BJ (cell line): ENCODE measurements around the gene MKNK1. TPM values are rescaled to one million over a fixed set of nuclear protein-coding genes. Genes with fewer than 3 reads are reported as not detected.

Experiments used
- CTCF ChIA-PET: fragments of 350-600 bp; formaldehyde crosslinking; extraction: SDS; loops from one replicate; lab custom pipeline; 2021; ENCODE audit warnings: antibody characterized with exemption, inconsistent platforms; lab: Yijun Ruan, JAX
- POLR2A ChIA-PET: fragments of 300-600 bp; sonication (Branson Sonifier 250); formaldehyde crosslinking; extraction: SDS; loops from one replicate; lab custom pipeline; 2021; ENCODE audit warnings: antibody characterized with exemption; lab: Charles Lee
- DNase-seq: peaks from one replicate; pipeline ENCODE4 v3.0.0-alpha.2; 2011; ENCODE audit warnings: low read depth
- H3K27me3 ChIP-seq: 2 replicates; pipeline ENCODE4 v1.6.0; 2011; ENCODE audit warnings: low read length; ENCODE audit not compliant: control insufficient read depth, insufficient read depth
- H3K36me3 ChIP-seq: 2 replicates; pipeline ENCODE4 v1.5.1; 2011; ENCODE audit warnings: low read length; ENCODE audit not compliant: control insufficient read depth, insufficient read depth
- H3K4me3 ChIP-seq: 2 replicates; pipeline ENCODE4 v1.5.1; 2011; ENCODE audit warnings: low read depth, mild to moderate bottlenecking, control low read depth, low read length
- polyA plus RNA-seq: library from polyadenylated mRNA; depleted of rRNA; stranded (reverse); fragments of >200 nt; gene quantifications from 2 replicates; pipeline ENCODE4 v1.2.3, GENCODE V29; 2011
- TF ChIP-seq, protein P1 (sequence below): IDR thresholded peaks from 2 replicates; pipeline ENCODE4 v1.5.1; 2011; ENCODE audit warnings: low read depth, mild to moderate bottlenecking, control low read depth, inconsistent platforms, low read length, moderate library complexity; ENCODE audit not compliant: insufficient read depth

MKNK1 gene
- polyA plus RNA-seq, 1 experiment = 30.1 TPM

DNA sequence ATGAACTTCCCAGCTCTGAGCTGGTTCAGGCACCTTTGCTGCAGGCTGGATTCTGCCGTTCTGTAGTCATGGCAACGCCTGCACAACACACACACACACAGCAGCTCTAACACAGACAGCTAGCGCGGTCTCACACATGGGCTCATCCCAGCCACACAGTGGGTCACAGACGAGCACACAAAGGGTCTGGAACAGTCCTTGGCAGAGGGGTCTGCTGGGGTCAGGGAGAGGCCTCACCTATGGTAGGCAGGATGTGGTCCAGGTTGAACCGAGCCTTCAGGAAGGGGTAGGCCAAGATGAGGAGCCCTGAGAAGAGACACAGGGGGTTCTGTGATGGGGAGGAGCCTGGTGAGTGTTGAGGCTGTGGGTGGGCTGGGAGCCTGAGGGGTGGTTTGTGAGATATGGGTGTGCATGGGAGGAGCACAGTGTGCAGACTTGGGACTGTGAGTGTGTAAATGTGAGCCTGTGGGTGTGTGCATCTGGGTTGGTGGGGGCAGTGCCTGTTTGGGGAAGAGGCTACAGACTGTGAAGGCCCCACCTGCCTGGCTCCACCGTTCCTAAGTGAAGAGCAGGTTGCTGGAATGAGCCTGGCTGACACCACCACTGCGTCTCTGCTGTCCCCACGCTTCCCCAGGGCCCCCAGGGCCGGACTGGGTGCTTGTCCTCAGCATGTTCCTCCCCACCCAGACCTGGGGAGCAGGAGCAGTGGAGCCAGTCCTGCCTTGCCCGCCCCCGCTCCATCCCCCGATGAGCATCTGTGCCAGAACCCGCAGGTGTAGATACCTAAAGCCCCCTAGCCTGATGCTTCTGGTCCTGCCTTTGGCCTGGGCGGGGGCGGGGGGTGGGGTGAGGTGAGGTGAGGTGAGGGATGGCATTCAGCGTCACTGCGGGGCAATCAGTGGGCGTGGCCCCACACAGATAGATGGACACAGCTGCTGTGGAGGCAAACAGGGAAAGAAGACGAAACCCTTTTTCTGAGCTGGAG, 54.1 kb downstream of the MKNK1 start:
- H3K27me3 ChIP-seq = peaks cover 16% of the 10 kb centered on the region
- DNase-seq = no peak
- ChIA-PET POLR2A (no interaction called here), CTCF (interaction anchor here (0.8 to 4.1 kb wide), 8 partner anchors 11 to 108 kb away, joined by 3 to 26 read pairs (median 8); a partner anchor contains a TSS)
- no peak overlapping the region for H3K4me3 ChIP-seq
- no peaks in the 10 kb centered on the region for H3K36me3 ChIP-seq
- TF ChIP-seq, protein P1, sequence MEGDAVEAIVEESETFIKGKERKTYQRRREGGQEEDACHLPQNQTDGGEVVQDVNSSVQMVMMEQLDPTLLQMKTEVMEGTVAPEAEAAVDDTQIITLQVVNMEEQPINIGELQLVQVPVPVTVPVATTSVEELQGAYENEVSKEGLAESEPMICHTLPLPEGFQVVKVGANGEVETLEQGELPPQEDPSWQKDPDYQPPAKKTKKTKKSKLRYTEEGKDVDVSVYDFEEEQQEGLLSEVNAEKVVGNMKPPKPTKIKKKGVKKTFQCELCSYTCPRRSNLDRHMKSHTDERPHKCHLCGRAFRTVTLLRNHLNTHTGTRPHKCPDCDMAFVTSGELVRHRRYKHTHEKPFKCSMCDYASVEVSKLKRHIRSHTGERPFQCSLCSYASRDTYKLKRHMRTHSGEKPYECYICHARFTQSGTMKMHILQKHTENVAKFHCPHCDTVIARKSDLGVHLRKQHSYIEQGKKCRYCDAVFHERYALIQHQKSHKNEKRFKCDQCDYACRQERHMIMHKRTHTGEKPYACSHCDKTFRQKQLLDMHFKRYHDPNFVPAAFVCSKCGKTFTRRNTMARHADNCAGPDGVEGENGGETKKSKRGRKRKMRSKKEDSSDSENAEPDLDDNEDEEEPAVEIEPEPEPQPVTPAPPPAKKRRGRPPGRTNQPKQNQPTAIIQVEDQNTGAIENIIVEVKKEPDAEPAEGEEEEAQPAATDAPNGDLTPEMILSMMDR = no peak

DNA sequence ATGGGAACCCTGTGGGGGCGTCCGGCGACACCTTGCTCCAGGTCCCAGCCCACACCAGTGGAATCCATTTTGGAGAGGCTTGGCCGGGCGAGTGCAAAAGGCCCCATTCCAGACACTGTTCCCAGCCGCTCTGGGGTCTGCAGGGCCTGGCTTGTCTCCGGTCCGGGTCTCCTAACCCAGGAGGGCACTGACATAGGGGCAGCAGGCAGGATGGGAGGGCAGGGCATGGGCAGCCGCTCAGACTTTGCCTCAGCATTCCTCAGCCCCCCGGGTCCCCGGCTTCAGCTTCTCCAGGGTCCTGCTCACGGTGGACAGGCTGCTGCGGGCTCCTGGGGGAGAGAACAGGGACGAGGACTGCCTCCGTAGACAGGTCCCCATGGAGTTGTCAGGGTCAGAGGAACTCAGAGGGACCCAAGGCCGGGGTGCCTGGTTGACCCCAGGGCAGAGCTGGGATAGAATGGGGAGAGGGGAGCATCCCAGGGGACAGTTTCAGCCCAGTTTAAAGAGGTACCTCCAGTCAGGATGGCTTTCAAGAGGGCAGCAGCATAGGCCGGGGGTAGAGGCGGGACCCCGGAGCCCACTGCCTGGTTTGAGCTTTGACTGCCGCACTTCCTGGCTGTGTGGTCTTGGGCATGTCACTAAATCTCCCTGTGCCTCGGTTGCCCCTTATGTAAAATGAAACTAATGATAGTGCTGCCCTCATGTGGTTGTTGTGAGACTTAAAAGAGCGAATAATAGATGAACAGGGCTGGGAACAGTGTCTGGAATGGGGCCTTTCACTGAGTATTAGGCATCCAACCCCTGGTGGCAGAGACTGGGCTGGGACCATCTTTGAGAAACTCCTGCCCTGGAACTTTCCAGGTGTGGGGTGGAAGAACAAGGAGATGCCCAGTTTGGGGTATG, 56.3 kb downstream of the MKNK1 start:
- Histone ChIP-seq H3K4me3 (no peak overlapping the region), H3K36me3 (no peaks in the 10 kb centered on the region), H3K27me3 (peaks cover 32% of the 10 kb centered on the region)
- CTCF ChIA-PET = interaction anchor here (0.6 to 5.2 kb wide), 25 partner anchors 8 to 144 kb away, joined by 3 to 29 read pairs (median 5); partner anchors contain the start of gene MKNK1
- POLR2A ChIA-PET = interaction anchor here (0.5 kb wide), 1 partner anchor 150 kb away, joined by 5 read pairs; no protein-coding TSS in a partner anchor
- TF ChIP-seq, protein P1 = peak; percentile 53
- no peak for DNase-seq

DNA sequence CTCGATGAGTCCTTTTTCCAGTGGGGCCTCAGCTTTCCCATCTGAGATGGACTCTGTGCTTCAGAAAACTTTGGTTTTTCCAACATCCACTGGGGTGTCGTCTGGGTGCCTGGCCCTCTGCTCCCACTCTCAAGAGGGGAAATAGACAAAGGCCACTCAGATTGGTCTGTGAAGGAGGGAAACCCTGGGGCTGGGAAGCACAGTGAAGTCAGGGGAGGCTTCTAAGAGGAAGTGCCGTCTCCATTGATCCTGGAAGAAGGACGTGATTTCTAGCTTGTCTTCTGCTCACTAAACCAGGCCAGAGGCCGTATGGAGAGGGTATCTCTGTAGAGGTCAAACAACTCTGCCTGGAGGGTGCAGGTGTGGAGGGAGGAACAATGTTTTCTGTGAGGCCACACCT, 57.9 kb downstream of the MKNK1 start:
- Histone ChIP-seq H3K27me3 (peaks cover 33% of the 10 kb centered on the region), H3K4me3 (no peak overlapping the region), H3K36me3 (no peaks in the 10 kb centered on the region)
- DNase-seq = no peak
- ChIA-PET POLR2A (no interaction called here), CTCF (interaction anchor here (1.7 to 5.2 kb wide), 6 partner anchors 7 to 99 kb away, joined by 5 to 29 read pairs (median 18); a partner anchor contains a TSS)
- TF ChIP-seq, protein P1 = no peak

DNA sequence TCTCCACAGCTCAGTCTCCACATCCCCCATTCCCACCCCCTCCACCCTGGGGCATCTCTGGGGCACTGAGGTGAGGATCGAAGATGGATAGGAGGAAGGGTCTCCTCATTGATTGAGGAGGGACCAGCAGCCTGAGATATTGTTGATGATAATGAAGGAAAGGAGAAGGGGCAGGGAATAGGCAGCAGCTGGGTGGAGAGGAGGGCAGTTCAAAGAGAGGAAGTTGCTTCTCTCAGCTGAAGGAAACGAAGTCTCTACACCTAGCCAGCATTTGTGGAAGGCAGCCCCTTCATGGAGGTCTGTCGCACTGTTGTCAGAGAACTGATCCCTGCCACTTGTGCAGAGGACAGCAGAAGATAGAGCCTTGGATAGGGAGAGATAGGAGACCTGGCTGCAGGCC, 58.3 kb downstream of the MKNK1 start:
- H3K36me3 ChIP-seq = no peaks in the 10 kb centered on the region
- TF ChIP-seq, protein P1 = no peak
- no peak overlapping the region for H3K4me3 ChIP-seq
- H3K27me3 ChIP-seq = peaks cover 34% of the 10 kb centered on the region
- ChIA-PET POLR2A (no interaction called here), CTCF (interaction anchor here (0.7 to 5.2 kb wide), 6 partner anchors 6 to 104 kb away, joined by 3 to 29 read pairs (median 18); a partner anchor contains a TSS)
- DNase-seq = no peak
